ENCODE results near the gene GARIN5B. TPM values are rescaled to one million over a fixed set of nuclear protein-coding genes. Genes with fewer than 3 reads are reported as not detected.

The GARIN5B gene
- polyA plus RNA-seq, 3 donors, result not detected

- WGBS, 3 donors, result 6 to 15% (median 12%) methylated on average over 23 to 31 of the region's 31 CpGs
These were observed 11.1 kb upstream of the GARIN5B start for GRCh38 chr19:55373993-55374757.

GRCh38 chr19:55373306-55373992 is 10.4 kb upstream of the GARIN5B start:
- 43 to 61% (median 56%) methylated on average over 9 of the region's 9 CpGs for WGBS, 3 donors
- H3K27ac ChIP-seq (ENCODE audit: low read depth, low read length), result no peak overlapping the region

More at GRCh38 chr19:55373993-55374757, 11.1 kb upstream of the GARIN5B start:
- H3K27ac ChIP-seq (ENCODE audit: low read depth, low read length), result no peak overlapping the region

GRCh38 chr19:55372316-55373081 is 9.4 kb upstream of the GARIN5B start:
- 33 to 39% (median 38%) methylated on average over 24 of the region's 24 CpGs for WGBS, 3 donors
- H3K27ac ChIP-seq (ENCODE audit: low read depth, low read length), result no peak overlapping the region

GRCh38 chr19:55370305-55370988 is 7.4 kb upstream of the GARIN5B start, which contains the start of gene IL11:
Gene IL11 (minus strand): TSS chr19:55370463. CDS start chr19:55370310, 153 bp downstream.
- 4 to 9% (median 8%) methylated on average over 32 of the region's 32 CpGs for WGBS, 3 donors
- H3K27ac ChIP-seq (ENCODE audit: low read depth, low read length), result no peak within 1 kb of the TSS

DNA sequence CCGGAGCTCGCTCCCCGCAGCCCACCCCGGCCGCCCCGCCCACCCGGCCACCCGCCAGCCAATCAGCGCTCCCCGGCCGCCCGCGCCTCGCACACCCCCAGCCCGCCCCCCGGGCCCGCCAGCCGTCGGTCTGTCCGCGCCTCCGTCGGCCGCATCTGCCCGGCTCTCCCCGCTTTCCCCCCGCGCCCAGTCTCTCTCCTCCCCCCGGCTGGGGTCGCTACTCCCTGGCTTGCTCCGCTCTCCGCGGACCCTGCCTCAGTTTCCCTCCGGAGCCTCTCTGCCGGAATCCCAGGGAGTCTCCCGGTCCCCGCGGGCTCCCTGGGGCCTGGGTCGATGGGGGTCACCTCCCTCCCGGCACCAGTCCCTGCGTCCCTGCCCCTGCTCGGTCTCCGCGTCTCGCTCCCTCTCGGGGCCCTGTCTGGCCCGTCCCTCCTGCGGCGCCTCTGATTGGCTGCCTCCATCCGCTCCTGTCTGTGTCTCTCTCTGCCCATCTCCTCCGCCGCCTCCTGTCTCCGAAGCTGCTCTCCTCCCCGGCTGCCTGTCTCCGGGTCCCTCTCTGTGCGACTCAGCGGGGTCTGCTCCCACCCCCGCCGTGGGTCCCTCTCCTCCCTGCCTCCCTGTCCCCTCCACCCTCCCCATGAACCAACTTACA is 6.7 kb upstream of the GARIN5B start:
- H3K27ac ChIP-seq (ENCODE audit: low read depth, low read length), result no peak overlapping the region

DNA sequence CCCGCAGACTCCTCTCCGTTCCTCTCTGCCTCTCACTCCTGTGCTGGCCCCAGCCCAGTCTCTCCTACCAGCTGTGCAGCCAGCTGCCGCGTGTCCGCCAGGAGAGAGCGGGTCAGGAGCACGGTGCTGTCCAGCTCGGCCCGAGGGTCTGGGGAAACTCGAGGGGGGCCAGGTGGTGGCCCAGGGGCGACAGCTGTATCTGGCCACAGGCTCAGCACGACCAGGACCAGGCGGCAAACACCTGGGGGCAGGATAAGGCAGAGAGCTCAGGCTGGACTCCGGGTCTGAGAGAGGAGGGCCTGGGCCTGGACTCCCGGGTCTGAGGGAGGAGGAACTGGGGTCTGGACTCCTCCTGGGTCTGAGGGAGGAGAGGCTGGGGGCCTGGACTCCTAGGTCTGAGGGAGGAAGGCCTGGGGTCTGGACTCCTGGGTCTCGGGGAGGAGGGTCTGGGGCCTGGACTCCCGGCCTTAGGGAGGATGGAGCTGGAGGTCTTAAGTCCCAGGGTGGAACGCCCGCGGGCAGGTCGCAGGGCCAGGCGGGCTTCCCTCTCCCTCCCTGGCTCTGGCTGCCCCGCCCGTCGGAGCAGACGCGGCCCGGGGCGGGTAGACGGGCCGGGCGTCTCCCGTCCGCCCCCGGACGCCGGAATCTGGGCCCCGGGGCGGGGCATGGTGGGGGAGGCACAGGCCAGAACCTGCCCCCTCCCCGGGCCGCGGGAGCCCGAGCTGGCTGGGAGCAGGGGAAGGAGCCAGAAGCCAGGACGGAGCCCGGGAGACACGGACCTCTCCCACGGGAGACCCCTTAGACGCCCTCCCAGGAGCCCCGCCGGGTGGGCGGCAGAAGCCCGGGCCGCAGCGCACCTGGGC is 5.9 kb upstream of the GARIN5B start:
- WGBS, 3 donors, result 13 to 21% (median 14%) methylated on average over 26 to 52 of the region's 54 CpGs
- H3K27ac ChIP-seq (ENCODE audit: low read depth, low read length), result no peak overlapping the region

More for the DNA sequence above, 6.7 kb upstream of the GARIN5B start:
- 1 to 2% (median 2%) methylated on average over 27 to 58 of the region's 59 CpGs for WGBS, 3 donors

GRCh38 chr19:55368106-55368505 is 5.0 kb upstream of the GARIN5B start:
- no peak overlapping the region for H3K27ac ChIP-seq (ENCODE audit: low read depth, low read length)
- WGBS, 3 donors, result 70 to 92% (median 90%) methylated on average over 16 of the region's 16 CpGs

- WGBS, 3 donors, result 65 to 84% (median 82%) methylated on average over 3 of the region's 3 CpGs
- H3K27ac ChIP-seq (ENCODE audit: low read depth, low read length), result no peak overlapping the region
These were observed 3.7 kb upstream of the GARIN5B start for GRCh38 chr19:55366790-55367189.

DNA sequence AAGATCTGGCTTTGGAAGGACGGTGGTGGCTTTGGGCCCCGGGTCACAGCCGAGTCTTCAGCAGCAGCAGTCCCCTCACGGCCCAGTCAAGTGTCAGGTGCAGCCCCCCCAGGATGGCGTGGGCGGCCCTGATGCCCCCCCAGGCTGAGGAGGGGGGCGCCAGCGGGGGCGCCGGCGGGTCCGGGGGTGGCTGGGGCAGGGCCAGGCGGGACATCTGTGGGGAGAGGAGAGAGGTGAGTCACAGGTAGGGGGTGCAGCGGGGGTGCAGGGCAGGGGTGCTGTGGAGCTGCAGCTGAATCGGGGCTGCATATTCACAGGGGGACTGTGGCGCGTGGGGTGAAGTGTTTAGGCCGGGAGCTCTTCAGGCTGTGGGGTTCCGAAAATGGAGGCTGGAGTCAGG is 2.9 kb upstream of the GARIN5B start:
- WGBS, 3 donors, result 69 to 78% (median 75%) methylated on average over 19 of the region's 19 CpGs
- no peak overlapping the region for H3K27ac ChIP-seq (ENCODE audit: low read depth, low read length)

- no peak overlapping the region for H3K27ac ChIP-seq (ENCODE audit: low read depth, low read length)
- 77 to 90% (median 87%) methylated on average over 8 of the region's 8 CpGs for WGBS, 3 donors
These were observed 2.2 kb upstream of the GARIN5B start for GRCh38 chr19:55365245-55365644.

GRCh38 chr19:55362174-55362989 is 678 bp downstream of the GARIN5B start:
- WGBS, 3 donors, result 66 to 83% (median 75%) methylated on average over 37 to 38 of the region's 38 CpGs
- H3K27ac ChIP-seq (ENCODE audit: low read depth, low read length), result no peak overlapping the region

- H3K27ac ChIP-seq (ENCODE audit: low read depth, low read length), result no peak overlapping the region
- WGBS, 3 donors, result 87 to 94% (median 93%) methylated on average over 16 of the region's 16 CpGs
These were observed 2.2 kb downstream of the GARIN5B start for GRCh38 chr19:55360902-55361301.

- WGBS, 3 donors, result 68 to 71% (median 70%) methylated on average over 32 of the region's 32 CpGs
- no peak overlapping the region for H3K27ac ChIP-seq (ENCODE audit: low read depth, low read length)
These were observed 3.8 kb downstream of the GARIN5B start for GRCh38 chr19:55358943-55359908.

DNA sequence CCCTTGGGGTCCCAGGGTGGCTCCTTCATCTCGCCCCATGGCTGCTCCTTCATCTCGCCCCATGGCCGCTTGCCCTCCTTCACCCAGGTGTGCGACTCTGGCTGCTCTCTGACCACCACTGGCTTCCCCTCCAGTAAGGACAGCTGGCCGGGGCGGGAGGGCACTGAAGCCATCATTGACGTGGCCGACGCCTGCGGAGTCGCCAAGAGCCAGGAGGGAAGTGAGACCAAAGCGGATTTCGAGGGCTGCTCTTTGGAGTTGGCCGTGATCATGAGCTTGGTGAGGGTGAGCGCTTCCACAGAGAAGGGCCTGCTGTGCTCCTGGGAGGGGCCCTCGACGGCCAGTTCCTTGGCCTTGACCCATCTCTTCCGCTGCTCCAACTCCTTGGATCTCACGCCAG is 4.6 kb downstream of the GARIN5B start:
- H3K27ac ChIP-seq (ENCODE audit: low read depth, low read length), result no peak overlapping the region
- WGBS, 3 donors, result 73 to 86% (median 77%) methylated on average over 15 to 19 of the region's 19 CpGs

DNA sequence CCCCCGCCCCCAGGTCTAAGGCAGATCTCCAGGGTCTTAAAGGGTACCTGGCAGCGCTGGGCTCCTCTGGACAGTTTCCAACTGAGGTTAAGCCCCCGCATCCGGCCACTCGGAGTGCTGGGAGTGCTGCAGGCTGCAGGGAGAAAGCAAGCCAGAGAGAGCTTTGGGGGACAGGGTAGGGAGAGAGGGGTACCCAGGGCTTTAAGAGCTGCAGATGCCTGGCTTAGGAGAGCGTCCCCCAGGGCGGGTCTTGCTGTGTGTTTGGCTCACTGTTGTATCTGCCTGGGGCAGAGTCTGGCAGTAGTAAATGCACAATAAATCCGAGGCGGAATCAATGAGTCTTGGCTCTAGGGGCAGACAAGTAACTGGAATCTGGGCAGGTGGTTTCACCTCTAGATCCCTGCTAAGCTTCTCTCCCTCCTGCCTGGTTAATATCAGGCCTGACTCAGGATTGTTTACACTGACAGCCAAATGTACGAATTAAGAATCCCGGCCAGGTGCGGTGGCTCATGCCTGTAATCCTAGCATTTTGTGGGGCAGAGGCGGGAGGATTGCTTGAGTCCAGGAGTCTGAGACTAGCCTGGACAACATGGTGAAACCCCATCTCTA is 7.7 kb downstream of the GARIN5B start:
- 22 to 37% (median 31%) methylated on average over 12 of the region's 13 CpGs for WGBS, 3 donors
- no peak overlapping the region for H3K27ac ChIP-seq (ENCODE audit: low read depth, low read length)
